Mesendoderm (in vitro differentiated cells): ENCODE data around the gene BTRC.

Experiments
- DNase-seq: peaks from one replicate; pipeline ENCODE4 v3.0.0; 2013
- H2AK5ac ChIP-seq: 2 replicates; pipeline ENCODE4 v1.6.1; 2013; ENCODE audit warnings: low read length, inconsistent platforms
- H2BK120ac ChIP-seq: 2 replicates; pipeline ENCODE4 v1.6.1; 2013; ENCODE audit warnings: low read depth, mild to moderate bottlenecking, low read length, moderate library complexity, mixed read lengths
- H2BK15ac ChIP-seq: replicated peaks from 2 replicates; pipeline ENCODE4 v1.6.1; 2013; ENCODE audit warnings: low read depth, mild to moderate bottlenecking, moderate library complexity
- H2BK5ac ChIP-seq: 2 replicates; pipeline ENCODE4 v1.6.1; 2013; ENCODE audit warnings: low read length, inconsistent platforms
- H3K18ac ChIP-seq: 2 replicates; pipeline ENCODE4 v1.6.1; 2013; ENCODE audit warnings: mild to moderate bottlenecking, low read length, mixed read lengths
- H3K23ac ChIP-seq: one replicate; pipeline ENCODE4 v1.6.1; 2013; ENCODE audit warnings: low read length
- H3K27ac ChIP-seq: 2 replicates; pipeline ENCODE4 v1.5.1; 2013; ENCODE audit warnings: low read depth, mild to moderate bottlenecking, inconsistent platforms, low read length, moderate library complexity
- H3K27me3 ChIP-seq: 2 replicates; pipeline ENCODE4 v1.6.1; 2013; ENCODE audit warnings: low read length, control low read depth, mild to moderate bottlenecking, inconsistent platforms; ENCODE audit not compliant: insufficient read depth, poor library complexity
- H3K36me3 ChIP-seq: 2 replicates; pipeline ENCODE4 v1.6.1; 2013; ENCODE audit warnings: low read length, inconsistent platforms; ENCODE audit not compliant: control insufficient read depth, insufficient read depth
- H3K4ac ChIP-seq: one replicate; pipeline ENCODE4 v1.6.1; 2013; ENCODE audit warnings: low read depth, mild to moderate bottlenecking, low read length, moderate library complexity
- H3K4me1 ChIP-seq: 2 replicates; pipeline ENCODE4 v1.6.1; 2013; ENCODE audit warnings: low read depth, low read length, inconsistent platforms; ENCODE audit not compliant: control insufficient read depth
- H3K4me2 ChIP-seq: 2 replicates; pipeline ENCODE4 v1.6.1; 2013; ENCODE audit warnings: low read length
- H3K4me3 ChIP-seq: 2 replicates; pipeline ENCODE4 v1.5.1; 2013; ENCODE audit warnings: mild to moderate bottlenecking, low read length
- H3K56ac ChIP-seq: one replicate; pipeline ENCODE4 v1.6.1; 2013; ENCODE audit warnings: low read length
- H3K79me1 ChIP-seq: 2 replicates; pipeline ENCODE4 v1.6.1; 2013; ENCODE audit warnings: low read length, inconsistent platforms
- H3K79me2 ChIP-seq: 2 replicates; pipeline ENCODE4 v1.6.1; 2013; ENCODE audit warnings: mild to moderate bottlenecking, low read length; ENCODE audit not compliant: control insufficient read depth, insufficient read depth
- H3K9ac ChIP-seq: 2 replicates; pipeline ENCODE4 v1.6.1; 2013; ENCODE audit warnings: low read length, inconsistent platforms
- H4K5ac ChIP-seq: one replicate; pipeline ENCODE4 v1.6.1; 2013; ENCODE audit warnings: low read length
- H4K8ac ChIP-seq: one replicate; pipeline ENCODE4 v1.6.1; 2013; ENCODE audit warnings: low read depth, mild to moderate bottlenecking, control low read depth, low read length, moderate library complexity
- WGBS: extraction: QIAGEN DNeasy Blood & Tissue Kit; methylation state at CpG from one replicate; pipeline ENCODE4 v1.1.7; 2013; ENCODE audit warnings: low lambda C conversion rate, missing lambda C conversion rate; ENCODE audit not compliant: insufficient coverage; ENCODE audit errors: extremely low coverage; 5-methylcytosine and 5-hydroxymethylcytosine counted together

Gene BTRC

DNA sequence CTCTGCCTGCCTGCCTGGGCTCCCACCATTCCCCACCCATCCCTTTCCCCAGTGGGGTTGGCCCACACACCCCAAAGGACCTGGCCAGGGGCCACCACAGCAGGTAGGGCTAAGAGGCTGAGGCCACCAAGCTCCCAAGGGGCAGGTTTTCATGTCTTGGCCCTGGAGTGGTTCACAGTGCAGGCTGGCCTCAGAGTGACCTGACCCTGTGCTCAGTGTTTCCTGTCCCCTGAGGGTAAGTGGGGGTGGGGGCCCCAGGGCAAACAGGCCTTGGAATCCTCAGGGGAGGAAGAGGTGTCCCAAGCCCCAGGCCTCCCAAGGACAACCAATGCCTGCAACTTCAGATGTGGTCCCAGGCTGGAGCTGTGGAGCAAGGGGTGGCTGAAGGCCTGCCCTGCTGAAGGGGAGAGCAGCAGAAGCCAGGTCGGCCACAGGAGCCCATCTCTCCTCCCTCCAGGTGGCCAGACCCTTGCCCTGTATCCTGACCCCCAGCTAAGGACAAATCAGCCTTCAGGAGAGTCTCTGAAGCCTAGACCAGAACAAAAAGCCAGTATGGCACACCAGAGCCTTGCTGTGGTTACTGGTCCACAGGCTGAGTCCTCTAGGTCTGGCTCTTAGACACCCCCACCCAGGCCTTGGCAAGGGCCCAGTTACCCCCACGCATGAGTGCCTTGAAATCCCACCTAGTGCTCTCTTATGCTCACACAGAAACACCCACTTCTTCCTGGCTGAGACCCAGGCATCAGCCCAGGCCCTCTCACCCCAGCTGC lies 206.5 kb downstream of the BTRC start:
- Histone ChIP-seq H3K18ac (no peak overlapping the region), H2BK15ac (no peak overlapping the region), H3K36me3 (no peaks in the 10 kb centered on the region), H3K4me3 (no peak overlapping the region), H2AK5ac (no peak overlapping the region), H3K79me2 (no peaks in the 10 kb centered on the region), H2BK5ac (no peak overlapping the region), H3K27me3 (no peaks in the 10 kb centered on the region), H3K23ac (no peak overlapping the region), H3K4ac (no peak overlapping the region), H3K4me1 (no peaks in the 10 kb centered on the region), H3K56ac (no peak overlapping the region), H4K5ac (no peak overlapping the region), H4K8ac (no peak overlapping the region), H2BK120ac (no peak overlapping the region), H3K9ac (no peak overlapping the region), H3K79me1 (no peaks in the 10 kb centered on the region), H3K27ac (no peak overlapping the region), H3K4me2 (no peak overlapping the region)
- no peak for DNase-seq
- WGBS = no CpG with 5 or more reads among the region's 2 CpGs

DNA sequence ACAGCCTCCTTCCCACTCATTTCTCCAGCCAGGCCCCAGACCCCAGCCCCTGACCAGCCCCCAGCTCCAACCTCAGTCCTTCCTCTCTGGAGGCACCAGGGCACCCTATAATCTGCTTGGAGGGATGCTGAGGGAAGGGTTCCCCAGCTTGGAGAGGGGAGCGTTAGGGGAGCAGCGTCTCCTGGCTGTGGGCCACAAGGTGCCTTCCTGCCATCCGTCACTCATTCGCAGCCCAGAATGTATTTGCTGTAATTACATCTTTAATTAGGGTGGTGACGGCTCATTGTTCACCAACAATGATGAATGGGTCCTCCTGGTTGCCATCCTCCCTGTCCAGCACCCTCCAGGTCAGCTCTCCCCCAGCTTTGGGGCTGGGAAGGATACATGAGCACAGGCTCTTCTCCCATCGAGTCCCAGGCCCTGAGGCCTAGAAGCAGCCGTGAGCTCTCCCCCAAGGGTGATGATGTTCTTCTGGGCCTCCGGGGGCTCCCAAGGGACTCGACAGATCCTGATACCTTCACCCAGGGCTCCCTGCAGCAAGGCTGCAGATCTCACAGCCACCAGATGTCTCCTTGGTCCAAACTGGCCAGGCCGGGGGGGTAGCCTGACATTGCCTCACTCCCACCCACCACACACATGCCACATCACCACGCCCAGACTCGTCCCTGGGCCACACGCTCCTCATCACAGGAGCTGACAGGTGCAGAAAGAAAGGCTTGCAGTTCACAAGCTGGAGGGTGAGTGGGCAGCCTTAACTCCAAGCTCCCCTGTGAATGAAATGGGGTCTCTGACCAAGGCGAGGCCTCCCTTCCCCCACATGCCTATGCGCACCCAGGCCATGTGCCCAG lies 207.3 kb downstream of the BTRC start:
- Histone ChIP-seq H3K79me2 (no peaks in the 10 kb centered on the region), H3K56ac (no peak overlapping the region), H2AK5ac (no peak overlapping the region), H4K5ac (no peak overlapping the region), H3K4ac (no peak overlapping the region), H3K9ac (no peak overlapping the region), H2BK5ac (no peak overlapping the region), H3K23ac (no peak overlapping the region), H2BK15ac (no peak overlapping the region), H3K4me2 (no peak overlapping the region), H3K4me3 (no peak overlapping the region), H4K8ac (no peak overlapping the region), H3K18ac (no peak overlapping the region), H3K4me1 (no peaks in the 10 kb centered on the region), H3K27ac (no peak overlapping the region), H2BK120ac (no peak overlapping the region), H3K79me1 (no peaks in the 10 kb centered on the region), H3K36me3 (no peaks in the 10 kb centered on the region), H3K27me3 (no peaks in the 10 kb centered on the region)
- WGBS = no CpG with 5 or more reads among the region's 15 CpGs
- no peak for DNase-seq

DNA sequence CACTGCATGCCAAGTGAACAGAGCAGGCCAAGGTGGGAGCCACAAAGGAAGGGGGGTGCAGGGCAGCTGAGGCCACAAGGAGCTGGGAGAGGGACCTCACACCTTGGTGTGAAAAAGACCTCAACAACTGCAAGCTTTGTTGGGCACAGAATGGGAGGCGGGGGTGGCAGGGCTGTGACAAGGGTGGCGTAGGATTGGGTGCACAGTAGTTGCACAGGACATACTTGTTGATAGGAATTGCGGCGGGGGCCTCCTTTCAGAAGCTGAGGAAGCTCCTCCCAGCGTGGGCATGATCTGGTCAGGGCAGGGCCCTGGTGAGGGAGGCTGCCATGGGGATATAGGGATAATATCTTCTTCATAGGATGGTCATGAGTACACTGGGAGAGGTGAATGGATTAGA lies 208.3 kb downstream of the BTRC start:
- H4K8ac ChIP-seq = no peak overlapping the region
- H3K79me2 ChIP-seq = no peaks in the 10 kb centered on the region
- no peak overlapping the region for H2BK120ac ChIP-seq
- no peak overlapping the region for H3K4ac ChIP-seq
- H4K5ac ChIP-seq = no peak overlapping the region
- H3K79me1 ChIP-seq = no peaks in the 10 kb centered on the region
- DNase-seq = no peak
- H3K27me3 ChIP-seq = peaks cover 4% of the 10 kb centered on the region
- no peak overlapping the region for H3K4me2 ChIP-seq
- H3K18ac ChIP-seq = no peak overlapping the region
- H3K56ac ChIP-seq = no peak overlapping the region
- H3K27ac ChIP-seq = no peak overlapping the region
- H2BK5ac ChIP-seq = no peak overlapping the region
- no CpG with 5 or more reads among the region's 5 CpGs for WGBS
- H3K4me3 ChIP-seq = no peak overlapping the region
- H3K23ac ChIP-seq = no peak overlapping the region
- no peak overlapping the region for H3K9ac ChIP-seq
- H3K36me3 ChIP-seq = no peaks in the 10 kb centered on the region
- no peaks in the 10 kb centered on the region for H3K4me1 ChIP-seq
- no peak overlapping the region for H2BK15ac ChIP-seq
- no peak overlapping the region for H2AK5ac ChIP-seq

DNA sequence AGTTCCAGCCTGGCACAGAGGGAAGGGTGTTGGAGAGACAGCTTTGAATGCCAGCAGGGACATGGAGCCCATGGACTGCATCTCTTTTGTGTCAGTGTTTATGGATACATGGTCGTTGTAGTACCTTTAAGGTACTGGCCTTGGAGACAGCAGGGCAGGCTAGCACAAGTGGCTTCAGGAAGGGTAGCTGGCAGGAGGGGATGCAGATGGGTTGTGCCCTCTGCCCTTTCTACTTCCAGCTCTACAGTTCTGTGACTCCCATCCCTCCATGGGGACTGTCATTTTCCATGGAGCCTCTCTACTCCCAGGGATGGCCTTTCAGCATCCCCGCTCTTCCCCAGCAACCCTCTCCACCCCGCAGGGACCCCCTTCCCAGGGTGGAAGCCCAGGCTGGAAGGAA lies 209.0 kb downstream of the BTRC start:
- no peak overlapping the region for H3K18ac ChIP-seq
- no CpG with 5 or more reads among the region's 3 CpGs for WGBS

DNA sequence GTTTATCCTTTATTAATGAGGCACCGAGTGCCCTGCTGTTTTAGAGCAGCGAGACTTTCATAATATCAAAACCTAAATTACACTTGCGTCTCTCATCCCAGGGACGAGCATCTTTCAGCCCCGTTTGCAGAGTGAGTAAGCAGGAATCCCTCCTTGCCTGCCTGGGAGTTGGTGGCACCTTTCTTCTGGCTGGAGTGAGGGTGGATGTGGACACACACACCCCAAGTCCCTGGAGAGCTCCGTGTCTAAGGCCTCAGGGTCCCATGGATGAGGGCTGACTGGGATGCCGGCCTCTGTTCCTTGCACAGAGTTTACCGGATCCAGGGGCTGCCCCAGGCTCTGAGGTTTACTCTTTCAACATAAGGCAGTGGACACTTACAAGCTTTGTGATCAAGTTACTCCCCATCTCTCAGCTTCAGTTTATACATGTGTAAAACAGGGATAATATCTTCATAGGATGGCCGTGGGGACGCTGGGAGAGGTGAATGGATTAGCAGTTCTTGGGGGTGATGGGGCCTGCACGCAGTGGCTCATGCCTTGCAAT lies 209.6 kb downstream of the BTRC start:
- DNase-seq = no peak

More for the DNA sequence above, 209.0 kb downstream of the BTRC start:
- no peak overlapping the region for H2BK5ac ChIP-seq
- no peaks in the 10 kb centered on the region for H3K4me1 ChIP-seq
- H2BK120ac ChIP-seq = no peak overlapping the region
- no peak overlapping the region for H3K4ac ChIP-seq
- H3K27me3 ChIP-seq = peaks cover 6% of the 10 kb centered on the region
- no peak overlapping the region for H3K27ac ChIP-seq
- no peak for DNase-seq
- no peaks in the 10 kb centered on the region for H3K79me1 ChIP-seq
- H4K5ac ChIP-seq = no peak overlapping the region
- H3K23ac ChIP-seq = no peak overlapping the region
- H3K36me3 ChIP-seq = no peaks in the 10 kb centered on the region
- H2AK5ac ChIP-seq = no peak overlapping the region
- no peak overlapping the region for H3K4me2 ChIP-seq
- no peak overlapping the region for H3K9ac ChIP-seq
- no peak overlapping the region for H2BK15ac ChIP-seq
- H3K4me3 ChIP-seq = no peak overlapping the region
- H4K8ac ChIP-seq = no peak overlapping the region
- H3K79me2 ChIP-seq = no peaks in the 10 kb centered on the region
- H3K56ac ChIP-seq = no peak overlapping the region

More for the DNA sequence above, 209.6 kb downstream of the BTRC start:
- H3K4me2 ChIP-seq = no peak overlapping the region
- H3K4ac ChIP-seq = no peak overlapping the region
- no peak overlapping the region for H2BK120ac ChIP-seq
- H2BK15ac ChIP-seq = no peak overlapping the region
- H3K27me3 ChIP-seq = peaks cover 6% of the 10 kb centered on the region
- H3K27ac ChIP-seq = no peak overlapping the region
- no peak overlapping the region for H4K5ac ChIP-seq
- H3K36me3 ChIP-seq = no peaks in the 10 kb centered on the region
- H3K18ac ChIP-seq = no peak overlapping the region
- H3K4me1 ChIP-seq = no peaks in the 10 kb centered on the region
- no CpG with 5 or more reads among the region's 11 CpGs for WGBS
- no peak overlapping the region for H3K9ac ChIP-seq
- H4K8ac ChIP-seq = no peak overlapping the region
- no peak overlapping the region for H2BK5ac ChIP-seq
- no peak overlapping the region for H3K56ac ChIP-seq
- no peaks in the 10 kb centered on the region for H3K79me1 ChIP-seq
- H3K4me3 ChIP-seq = no peak overlapping the region
- no peaks in the 10 kb centered on the region for H3K79me2 ChIP-seq
- H2AK5ac ChIP-seq = no peak overlapping the region
- H3K23ac ChIP-seq = no peak overlapping the region
